GM18517 (cell line): ENCODE data around the gene PI4KA.

ENCODE experiments used
- ATAC-seq: cut with Tn5 transposase; IDR thresholded peaks from one replicate; pipeline ENCODE4 v1.9.1; 2021; ENCODE audit warnings: mild to moderate bottlenecking, moderate library complexity; ENCODE audit not compliant: unreplicated experiment

PI4KA gene

DNA sequence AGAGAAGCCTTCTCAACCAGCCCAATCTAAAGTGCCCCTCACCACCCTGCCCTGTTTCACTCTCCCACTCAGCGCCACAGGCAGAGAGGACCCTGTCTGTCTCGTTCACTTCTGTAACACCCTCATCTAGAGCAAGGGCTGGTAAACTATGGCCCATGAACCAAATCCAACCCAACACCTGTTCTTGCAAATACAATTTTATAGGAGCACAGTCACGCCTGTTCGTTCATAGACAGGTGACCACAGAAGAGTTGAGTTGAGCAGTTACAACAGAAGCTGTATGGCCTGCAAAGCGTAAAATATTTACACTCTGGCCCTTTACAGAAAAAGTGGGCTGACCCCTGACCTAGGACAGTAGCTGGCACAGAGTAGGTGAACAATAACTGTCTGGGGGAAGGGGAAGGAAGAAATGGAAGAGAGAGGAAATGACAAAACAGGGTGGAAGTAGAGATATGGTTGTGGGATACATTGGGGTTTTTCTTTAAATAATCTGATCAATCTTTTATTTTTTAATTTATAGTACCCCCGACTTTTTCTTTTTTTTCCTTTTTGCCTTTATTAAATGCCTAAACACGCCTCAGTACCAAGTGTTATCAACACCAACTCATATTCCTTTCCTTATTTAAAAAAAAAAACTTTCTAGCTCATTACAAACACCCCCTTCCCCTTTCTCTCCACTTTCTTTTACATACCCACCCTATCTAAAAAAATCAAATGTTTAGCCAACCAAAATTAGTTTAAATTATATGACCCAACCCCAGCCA lies 63.8 kb downstream of the PI4KA start:
- ATAC-seq: no peak

GRCh38 chr22:20793748-20794649 lies 64.6 kb downstream of the PI4KA start:
- ATAC-seq: no peak

GRCh38 chr22:20792966-20793728 lies 65.5 kb downstream of the PI4KA start:
- no peak for ATAC-seq

DNA sequence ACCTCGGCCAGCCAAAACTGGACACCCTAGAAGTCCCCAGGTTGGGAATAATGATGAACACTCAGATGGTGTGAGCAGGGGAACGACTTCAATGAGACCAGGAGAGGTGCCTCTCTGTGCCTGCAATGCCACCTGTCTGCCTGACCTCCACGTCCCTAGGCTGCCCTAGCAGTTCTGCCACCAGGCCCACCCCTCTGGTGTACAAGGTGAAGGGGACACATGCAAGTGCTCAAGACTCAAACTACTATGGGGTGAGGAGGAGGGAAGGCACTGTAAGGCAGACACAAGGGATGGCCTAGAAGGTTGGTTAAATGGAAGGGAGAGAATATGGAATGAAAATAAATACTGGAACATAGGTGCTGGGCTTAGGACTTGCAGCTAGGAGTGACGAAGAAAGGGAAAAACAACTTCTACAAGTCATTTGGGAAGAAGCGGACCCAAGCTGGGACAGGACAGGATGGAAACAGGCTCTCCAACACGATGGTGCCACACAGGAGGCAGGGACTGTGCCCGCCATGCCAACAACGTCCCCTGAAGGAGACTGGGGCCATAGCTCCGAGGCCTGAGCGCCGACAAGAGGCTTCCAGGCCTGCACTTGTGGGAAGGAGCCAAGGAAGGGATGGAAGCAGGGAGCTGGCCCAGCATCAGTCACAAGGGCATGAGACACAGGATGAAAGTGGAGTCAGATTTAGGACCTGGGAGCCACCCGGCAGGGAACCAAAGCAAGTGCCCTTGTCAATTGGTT lies 66.2 kb downstream of the PI4KA start:
- ATAC-seq: no peak

- ATAC-seq: no peak
Observed at GRCh38 chr22:20788627-20789344, 69.8 kb downstream of the PI4KA start.

GRCh38 chr22:20787746-20788626 lies 70.6 kb downstream of the PI4KA start:
- no peak for ATAC-seq

DNA sequence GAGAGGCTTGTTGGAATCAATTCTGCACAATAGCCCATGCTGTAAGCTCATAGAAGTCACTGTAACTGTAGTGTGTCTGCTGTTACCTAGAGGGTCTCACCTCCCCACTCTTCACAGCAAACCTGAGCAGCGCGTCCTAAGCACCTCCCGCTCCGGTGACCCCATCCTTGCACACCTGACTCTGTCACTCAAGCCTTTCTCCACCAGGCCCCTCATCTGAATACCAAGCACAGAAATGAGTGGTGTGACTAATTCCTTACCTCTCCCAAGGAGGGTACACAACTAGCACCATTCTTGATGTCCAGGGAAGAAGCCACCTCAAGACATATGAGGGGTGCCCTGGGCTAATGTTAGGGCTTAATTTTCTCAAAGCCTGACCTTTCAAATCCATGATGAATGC lies 71.4 kb downstream of the PI4KA start:
- ATAC-seq: no peak

DNA sequence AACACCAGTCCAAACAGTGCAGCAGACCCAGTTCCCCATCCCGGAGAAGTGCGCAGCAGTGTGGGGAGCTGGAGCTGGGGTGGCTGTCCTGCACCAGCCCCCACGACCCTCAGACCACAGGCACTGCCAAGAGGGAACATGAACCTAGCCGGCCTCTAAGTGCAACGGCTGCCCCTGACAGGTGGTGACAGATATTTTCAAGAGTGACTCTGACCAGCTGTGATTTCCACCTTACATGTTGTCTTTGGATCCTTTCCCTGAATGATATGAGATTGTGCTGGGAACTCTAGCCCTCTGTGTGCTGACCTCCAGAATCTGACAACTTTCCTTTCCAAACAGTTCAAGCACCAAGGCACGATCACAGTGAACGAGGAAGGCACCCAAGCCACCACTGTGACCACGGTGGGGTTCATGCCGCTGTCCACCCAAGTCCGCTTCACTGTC lies 72.1 kb downstream of the PI4KA start:
- no peak for ATAC-seq

DNA sequence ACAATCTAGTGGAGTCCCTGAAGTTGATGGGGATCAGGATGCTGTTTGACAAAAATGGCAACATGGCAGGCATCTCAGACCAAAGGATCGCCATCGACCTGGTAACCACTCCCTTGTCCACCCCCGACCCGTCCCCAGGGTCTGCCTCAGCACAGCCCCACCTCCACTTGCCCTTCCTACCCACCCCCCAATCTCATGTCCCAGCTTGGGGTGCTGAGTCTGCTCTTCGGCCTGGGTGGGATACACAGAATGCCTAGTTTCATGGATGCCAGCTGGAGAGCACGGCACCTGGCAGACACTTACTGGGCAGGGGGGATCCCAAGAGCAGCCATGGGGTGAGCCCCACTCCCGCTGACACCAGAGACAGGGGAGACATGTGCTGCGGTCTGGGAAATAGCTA lies 72.6 kb downstream of the PI4KA start:
- ATAC-seq: no peak

DNA sequence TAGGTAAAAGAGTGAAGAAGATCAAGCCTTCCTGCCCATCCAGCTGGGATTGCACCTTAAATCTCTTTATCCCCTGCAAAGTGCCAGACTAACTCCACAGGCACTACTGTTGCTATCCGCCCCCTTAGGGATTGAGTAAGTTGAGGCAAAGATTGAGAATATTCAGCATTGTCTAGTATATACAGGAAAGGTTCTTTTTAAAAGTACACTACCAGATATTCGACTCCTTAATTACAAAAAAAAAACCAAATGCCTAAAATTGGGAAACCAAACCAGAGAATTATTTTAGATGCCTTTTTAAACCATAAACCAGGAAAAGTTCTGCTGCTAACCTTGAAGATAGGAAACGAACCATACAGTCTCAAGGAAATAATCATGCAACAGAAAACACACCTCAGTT lies 73.2 kb downstream of the PI4KA start:
- ATAC-seq: no peak

- ATAC-seq: no peak
Observed at GRCh38 chr22:20783844-20784723, 74.5 kb downstream of the PI4KA start.

GRCh38 chr22:20783300-20783673 lies 75.3 kb downstream of the PI4KA start:
- no peak for ATAC-seq

GRCh38 chr22:20782596-20783299 lies 75.9 kb downstream of the PI4KA start:
- ATAC-seq: no peak

DNA sequence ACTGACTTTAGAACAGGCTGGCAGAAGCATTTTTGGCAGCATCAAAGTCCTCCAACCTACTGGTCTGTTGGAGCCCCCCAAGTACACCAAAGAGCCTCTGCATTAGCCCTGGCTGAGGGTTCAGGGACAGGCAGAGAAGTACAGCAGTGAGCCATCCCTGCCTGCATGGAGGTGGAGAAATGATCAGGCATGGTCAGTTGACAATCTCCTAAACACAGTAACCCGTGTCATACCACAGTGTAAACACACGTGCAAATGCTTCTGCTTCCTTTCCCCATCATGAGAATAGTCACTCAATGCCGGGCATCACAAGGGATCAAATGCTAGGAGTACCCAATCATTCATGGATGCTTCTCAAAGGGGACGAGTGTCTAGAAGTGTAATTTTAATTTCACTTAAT lies 76.5 kb downstream of the PI4KA start:
- ATAC-seq: no peak

DNA sequence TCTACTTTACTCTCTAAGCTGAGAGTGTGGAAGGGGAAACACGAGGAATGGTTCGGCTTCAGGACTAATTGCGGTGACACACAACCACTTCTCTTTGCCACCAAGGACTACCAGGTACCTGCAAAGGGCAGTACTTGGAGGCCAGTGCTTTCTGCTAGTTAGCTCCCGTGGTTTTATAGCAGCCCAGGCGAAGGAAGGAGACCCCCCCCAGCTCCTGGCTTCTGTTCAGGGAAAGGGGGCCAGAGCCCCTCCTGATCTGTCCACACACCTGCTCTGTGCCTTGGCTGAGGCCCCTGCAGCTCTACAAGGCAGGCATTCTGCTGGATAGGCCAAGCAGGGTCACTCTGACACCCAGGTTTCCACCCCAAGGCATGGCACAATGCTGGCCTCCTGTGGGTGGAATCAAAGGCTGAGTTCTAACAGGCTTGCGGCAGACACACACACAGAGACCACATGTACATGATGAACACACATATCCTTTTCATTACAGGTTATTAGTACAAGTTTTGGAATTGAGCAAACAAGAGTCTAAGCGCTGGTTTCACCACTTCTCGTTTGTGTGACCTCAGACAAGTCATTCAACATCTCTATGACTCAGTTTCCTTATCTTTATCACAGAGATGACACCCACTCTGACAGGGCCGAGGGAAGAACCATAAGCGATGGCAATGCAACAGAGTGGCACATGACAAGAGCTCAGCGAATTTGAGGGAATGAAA lies 77.2 kb downstream of the PI4KA start:
- no peak for ATAC-seq

- ATAC-seq: no peak
Observed at GRCh38 chr22:20779818-20780158, 78.8 kb downstream of the PI4KA start.
